Measurements from ENCODE around the gene STEAP4.

- TF ChIP-seq, protein P1, sequence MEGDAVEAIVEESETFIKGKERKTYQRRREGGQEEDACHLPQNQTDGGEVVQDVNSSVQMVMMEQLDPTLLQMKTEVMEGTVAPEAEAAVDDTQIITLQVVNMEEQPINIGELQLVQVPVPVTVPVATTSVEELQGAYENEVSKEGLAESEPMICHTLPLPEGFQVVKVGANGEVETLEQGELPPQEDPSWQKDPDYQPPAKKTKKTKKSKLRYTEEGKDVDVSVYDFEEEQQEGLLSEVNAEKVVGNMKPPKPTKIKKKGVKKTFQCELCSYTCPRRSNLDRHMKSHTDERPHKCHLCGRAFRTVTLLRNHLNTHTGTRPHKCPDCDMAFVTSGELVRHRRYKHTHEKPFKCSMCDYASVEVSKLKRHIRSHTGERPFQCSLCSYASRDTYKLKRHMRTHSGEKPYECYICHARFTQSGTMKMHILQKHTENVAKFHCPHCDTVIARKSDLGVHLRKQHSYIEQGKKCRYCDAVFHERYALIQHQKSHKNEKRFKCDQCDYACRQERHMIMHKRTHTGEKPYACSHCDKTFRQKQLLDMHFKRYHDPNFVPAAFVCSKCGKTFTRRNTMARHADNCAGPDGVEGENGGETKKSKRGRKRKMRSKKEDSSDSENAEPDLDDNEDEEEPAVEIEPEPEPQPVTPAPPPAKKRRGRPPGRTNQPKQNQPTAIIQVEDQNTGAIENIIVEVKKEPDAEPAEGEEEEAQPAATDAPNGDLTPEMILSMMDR (conservative IDR thresholded peaks at IDR 0.05 in 1 of 2, IDR thresholded peaks at IDR 0.05 in 1 of 2; ENCODE audit: extremely low read depth in 1 of 2, insufficient read depth in 1 of 2, low read depth in 1 of 2, low read length in 2 of 2) = no peak
- no peak for TF ChIP-seq EZH2 (IDR thresholded peaks at IDR 0.05; ENCODE audit: borderline replicate concordance, low read length)
Observed at GRCh38 chr7:88223265-88223664, 83.4 kb downstream of the STEAP4 start.

Measured in mammary epithelial cell (primary cell).